GM18951 (cell line): ENCODE data around the gene FGF18.
"Not testable (repeated sequence)": the region's sequence is repeated elsewhere in the genome, so short reads cannot be mapped to it uniquely, and the experiment has no call there.

ENCODE experiments used
- POLR2A ChIP-seq: IDR thresholded peaks from 4 replicates; pipeline ENCODE4 v1.6.1; 2011; ENCODE audit warnings: mild to moderate bottlenecking; ENCODE audit not compliant: insufficient read length, insufficient read depth; ENCODE audit errors: extremely low read depth
- in situ Hi-C: fragments of 300-500 bp; cut with MboI; formaldehyde crosslinking; loops from one replicate; pipeline ENCODE4 v1.12.0; 2022; ENCODE audit warnings: low sequenced_read_pairs, mixed read lengths, inconsistent platforms; ENCODE audit not compliant: unreplicated experiment

FGF18 gene

DNA sequence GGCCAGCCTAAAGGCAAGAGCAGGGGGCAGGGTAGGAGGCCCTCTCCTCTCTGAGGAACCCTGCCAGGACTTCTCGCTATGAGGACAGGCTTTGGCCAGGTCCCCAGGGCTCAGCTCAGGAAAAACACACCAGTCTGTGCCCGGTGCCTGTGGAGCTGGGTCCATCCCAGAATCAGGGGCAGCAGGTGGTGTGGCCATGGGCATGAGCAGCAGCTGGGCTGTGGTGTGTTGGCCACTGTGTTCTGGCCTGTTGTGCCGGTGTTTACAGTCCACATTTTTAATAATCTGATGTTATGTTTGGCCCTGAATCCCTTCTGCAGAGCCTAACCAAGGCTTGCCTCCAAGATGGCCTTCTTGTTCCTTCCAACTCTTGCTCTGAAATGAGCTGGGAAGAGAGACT, 77.0 kb downstream of the FGF18 start:
- in situ Hi-C loops: no loop called here
- no peak for TF ChIP-seq POLR2A

DNA sequence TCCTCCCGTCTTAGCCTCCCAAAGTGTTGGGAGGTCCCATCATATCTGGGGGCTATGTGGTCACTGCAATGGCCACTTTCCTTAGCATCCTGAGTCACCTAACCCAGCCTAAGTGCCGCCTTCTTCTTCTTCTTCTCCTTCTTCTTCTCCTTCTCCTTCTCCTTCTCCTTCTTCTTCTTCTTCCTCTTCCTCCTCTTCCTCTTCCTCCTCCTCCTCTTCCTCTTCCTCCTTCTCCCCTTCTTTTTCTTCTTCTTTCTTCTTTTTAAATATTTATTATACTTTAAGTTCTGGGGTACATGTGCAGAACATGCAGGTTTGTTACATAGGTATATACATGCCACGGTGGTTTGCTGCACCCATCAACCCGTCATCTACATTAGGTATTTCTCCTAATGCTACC, 78.0 kb downstream of the FGF18 start:
- in situ Hi-C loops: not testable (repeated sequence)

DNA sequence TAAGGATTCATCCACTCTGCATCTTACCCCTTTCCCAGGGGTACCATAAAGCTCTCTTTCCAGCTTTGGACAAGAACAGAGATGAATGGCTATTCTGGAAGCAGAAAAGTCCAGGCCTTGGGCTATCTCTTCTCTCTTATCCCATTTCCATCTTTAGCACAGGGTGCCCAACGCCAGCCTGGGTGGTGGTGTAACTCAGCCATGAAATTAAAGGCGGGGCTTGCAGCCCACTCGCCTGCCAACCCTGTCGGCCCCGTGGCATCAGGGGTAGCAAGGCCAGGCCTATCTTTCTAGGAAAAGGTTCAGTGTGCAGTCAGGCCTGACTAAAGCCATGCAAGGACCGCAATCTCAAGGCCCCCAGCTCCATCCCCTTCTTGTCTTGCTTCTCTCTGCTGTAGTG, 78.7 kb downstream of the FGF18 start:
- in situ Hi-C loops: no loop called here
- no peak for TF ChIP-seq POLR2A

DNA sequence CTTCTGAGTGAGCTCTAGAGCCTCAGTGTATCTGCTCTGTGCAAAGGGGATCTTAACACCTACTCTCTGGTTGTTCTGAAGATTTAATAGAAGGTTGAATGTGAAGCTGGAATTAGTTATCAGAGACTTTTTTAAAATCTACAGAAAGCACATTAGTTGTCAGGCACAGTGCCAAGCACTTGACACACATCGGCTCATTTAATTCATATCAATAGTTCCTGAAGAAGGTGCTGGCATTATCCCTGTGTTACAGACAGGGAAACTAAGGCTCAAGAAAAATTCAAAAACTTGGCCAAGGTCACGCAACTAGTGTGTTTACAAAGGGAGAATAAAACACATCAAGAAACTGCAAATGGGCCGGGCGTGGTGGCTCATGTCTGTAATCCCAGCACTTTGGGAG, 80.2 kb downstream of the FGF18 start:
- in situ Hi-C loops: no loop called here
- no peak for TF ChIP-seq POLR2A

DNA sequence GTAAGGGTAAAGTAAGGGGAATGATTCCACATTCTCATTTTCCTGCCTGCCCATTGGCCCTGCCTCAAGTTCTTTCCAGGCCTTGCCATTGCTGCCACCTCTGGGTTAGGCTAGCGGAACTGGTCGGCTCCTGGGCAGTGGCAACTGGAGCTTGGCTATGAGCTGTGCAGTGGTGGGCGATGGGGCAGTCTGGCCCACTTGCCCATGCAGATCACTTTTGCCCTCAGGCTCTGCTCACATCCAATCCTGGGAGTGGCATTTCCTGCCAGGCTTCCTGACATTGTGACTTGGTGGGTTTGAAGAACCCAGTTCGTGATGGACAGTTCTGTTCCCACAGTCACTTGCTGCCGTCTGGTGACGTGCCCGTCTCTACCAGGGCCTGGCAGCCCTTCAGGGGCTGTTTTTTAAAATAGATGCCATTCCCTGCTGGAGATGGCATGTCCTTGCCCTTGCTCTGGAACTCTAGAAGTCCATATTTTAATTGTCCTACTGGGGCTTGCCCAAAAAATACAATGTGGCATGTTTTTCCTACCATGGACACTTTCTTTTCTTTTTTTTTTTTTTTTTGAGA, 86.1 kb downstream of the FGF18 start:
- in situ Hi-C loops: no loop called here

DNA sequence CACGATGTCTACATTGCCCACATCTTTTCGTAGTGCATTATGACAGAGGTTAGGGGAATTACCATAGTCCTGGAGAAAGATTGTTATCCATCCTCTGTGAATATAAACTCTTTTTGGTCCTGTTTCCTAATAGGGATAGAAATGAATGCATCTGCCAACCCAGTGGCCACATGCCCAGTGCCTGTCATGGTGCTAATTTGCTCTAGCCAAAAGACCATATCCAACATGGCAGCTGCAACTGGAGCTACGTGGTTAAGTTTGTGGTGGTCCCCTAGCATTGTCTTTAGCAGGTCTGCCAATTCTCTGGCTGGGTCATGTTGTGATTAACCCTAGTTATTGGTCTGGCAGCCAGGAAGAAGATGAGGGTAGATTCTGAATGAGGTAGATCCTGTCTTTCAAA, 87.5 kb downstream of the FGF18 start:
- in situ Hi-C loops: no loop called here
- TF ChIP-seq POLR2A: no peak

More for the DNA sequence above, 86.1 kb downstream of the FGF18 start:
- no peak for TF ChIP-seq POLR2A
